Measurements from ENCODE around the gene PGA4.
"Not testable (repeated sequence)": the region's sequence is repeated elsewhere in the genome, so short reads cannot be mapped to it uniquely, and the experiment has no call there.

GRCh38 chr11:61232548-61233145 is 10.5 kb downstream of the PGA4 start:
- TF ChIP-seq CTCF, POLR2A (IDR thresholded peaks at IDR 0.05): not testable (repeated sequence)

Data from lower leg skin (tissue), 3 donors.